Limb (tissue), 2 donors: ENCODE measurements around the gene NINJ1.
"Not testable (repeated sequence)": the region's sequence is repeated elsewhere in the genome, so short reads cannot be mapped to it uniquely, and the experiment has no call there.

Experiments
- DNase-seq, 2 donors: peaks; one replicate each; pipeline ENCODE4 v3.0.0-alpha.2; 2016; ENCODE audit errors: extremely low spot score in 2 of 2

NINJ1 gene

GRCh38 chr9:93159601-93160471 lies 25.8 kb upstream of the NINJ1 start:
- peak; percentile 83 to 91 for DNase-seq

- no peak for DNase-seq
These were observed 22.5 kb upstream of the NINJ1 start for GRCh38 chr9:93156475-93157008.

GRCh38 chr9:93155716-93156474 lies 21.8 kb upstream of the NINJ1 start:
- DNase-seq: no peak

- DNase-seq: no peak
These were observed 20.3 kb upstream of the NINJ1 start for GRCh38 chr9:93154293-93154903.

GRCh38 chr9:93151097-93151784 lies 17.2 kb upstream of the NINJ1 start:
- DNase-seq: no peak

GRCh38 chr9:93149361-93149760 lies 15.3 kb upstream of the NINJ1 start:
- DNase-seq: no peak

GRCh38 chr9:93148721-93149120 lies 14.7 kb upstream of the NINJ1 start:
- no peak for DNase-seq

- no peak for DNase-seq
These were observed 13.6 kb upstream of the NINJ1 start for GRCh38 chr9:93147632-93148031.

- DNase-seq: not testable (repeated sequence)
These were observed 12.6 kb upstream of the NINJ1 start for GRCh38 chr9:93146696-93147095.

- peak in 1 of 2 donors; percentile 69 for DNase-seq
These were observed 9.9 kb upstream of the NINJ1 start for GRCh38 chr9:93143830-93144530.

- DNase-seq: no peak
These were observed 7.9 kb upstream of the NINJ1 start for GRCh38 chr9:93141771-93142483.

- DNase-seq: peak in 1 of 2 donors; percentile 21
These were observed 5.5 kb upstream of the NINJ1 start for GRCh38 chr9:93139365-93140182.

GRCh38 chr9:93138171-93138764 lies 4.2 kb upstream of the NINJ1 start:
- no peak for DNase-seq

GRCh38 chr9:93137362-93137761 lies 3.3 kb upstream of the NINJ1 start:
- peak in 1 of 2 donors; percentile 25 for DNase-seq

- peak in 1 of 2 donors; percentile 16 for DNase-seq
These were observed 2.0 kb upstream of the NINJ1 start for GRCh38 chr9:93136011-93136440.

- peak in 1 of 2 donors; percentile 25 for DNase-seq
These were observed 841 bp upstream of the NINJ1 start for GRCh38 chr9:93134740-93135444.

- DNase-seq: peak; percentile 51 to 80
These were observed 403 bp downstream of the NINJ1 start for GRCh38 chr9:93133681-93134014.
